Heart right ventricle (tissue), 16 donors: ENCODE measurements around the gene FOXD2. TPM values are rescaled to one million over a fixed set of nuclear protein-coding genes. Genes with fewer than 3 reads are reported as not detected.

Experiments used
- ATAC-seq, 8 donors: fragments of 200-7000 bp; cut with Tn5 transposase; one replicate each; pipeline ENCODE4 v1.9.1; 2020; ENCODE audit warnings: mild to moderate bottlenecking in 8 of 8, moderate library complexity in 8 of 8, moderate number of reproducible peaks in 1 of 8
- DNase-seq, 2 donors: peaks; one replicate each; pipeline ENCODE4 v3.0.0-alpha.2; 2020
- H3K27ac ChIP-seq, 10 donors: fragments of 200-600 bp; sonication (generic) in 2 of 10; one replicate each; pipeline versions ENCODE4 v1.5.0 to v1.8.0; 2020 to 2022; ENCODE audit warnings: mild to moderate bottlenecking in 3 of 10
- H3K27me3 ChIP-seq, 7 donors: fragments of 200-600 bp; one replicate each; pipeline ENCODE4 v1.8.0; 2021 to 2022; ENCODE audit warnings: mild to moderate bottlenecking in 2 of 7
- H3K36me3 ChIP-seq, 9 donors: fragments of 200-600 bp; sonication (generic) in 1 of 9; one replicate each; pipeline versions ENCODE4 v1.5.0 to v1.8.0; 2020 to 2022; ENCODE audit warnings: mild to moderate bottlenecking in 2 of 9
- H3K4me1 ChIP-seq, 9 donors: fragments of 200-600 bp; sonication (generic) in 1 of 9; one replicate each; pipeline versions ENCODE4 v1.5.0 to v1.8.0; 2020 to 2022; ENCODE audit warnings: mild to moderate bottlenecking in 4 of 9
- H3K4me3 ChIP-seq, 10 donors: fragments of 200-600 bp; sonication (generic) in 2 of 10; one replicate each; pipeline versions ENCODE4 v1.5.0 to v1.8.0; 2020 to 2022; ENCODE audit warnings: mild to moderate bottlenecking in 7 of 10, moderate library complexity in 2 of 10
- H3K9me3 ChIP-seq, 11 donors: fragments of 200-600 bp in 10 of 11; sonication (generic) in 2 of 11; one replicate each; pipeline versions ENCODE4 v1.5.0 to v1.8.0; 2013 to 2022; ENCODE audit warnings: mild to moderate bottlenecking in 2 of 11, control low read depth in 1 of 11, moderate library complexity in 1 of 11
- WGBS, 2 donors: extraction: QIAGEN DNeasy Blood & Tissue Kit; methylation state at CpG; one replicate each; pipeline ENCODE4 v1.1.7; 2013; ENCODE audit warnings: inconsistent platforms in 1 of 2; 5-methylcytosine and 5-hydroxymethylcytosine counted together
- intact Hi-C, 10 donors: fragments of 100-400 bp; cut with DNase I; formaldehyde crosslinking; loops; one replicate each; pipeline versions ENCODE4 v1.11.1 to v1.14.2; 2022
- polyA plus RNA-seq, 2 donors: library from polyadenylated mRNA; stranded (reverse); fragments of 200-250 nt; gene quantifications; one replicate each; pipeline ENCODE4 v1.2.3, GENCODE V29; 2013
- total RNA-seq, 10 donors: library from RNA; stranded (reverse); fragmentation: NEBNext Ultra II Directional in 3 of 10; extraction: Animal tissue kit (Norgen Biotek cat#: 25700) in 3 of 10; gene quantifications; one replicate each; pipeline versions ENCODE4 v1.2.1 to v1.2.4, GENCODE V29; 2021 to 2023
- TF ChIP-seq, protein P1 (sequence below), 9 donors: fragments of 200-600 bp; sonication (generic) in 2 of 9; IDR thresholded peaks; one replicate each; pipeline versions ENCODE4 v1.5.0 to v1.8.0; 2021 to 2022; ENCODE audit warnings: antibody characterized with exemption in 9 of 9, mild to moderate bottlenecking in 5 of 9, moderate library complexity in 1 of 9
- donor health status: Arrhythmogenic right ventricular cardiomyopathy.
- donor health status: ischemic (EF 13 %, LVEDD 7.1; RV severe dilation, severe dysfunction).
- donor health status: healthy with polysubstance abuse.
- donor health status: DM: no; HTN: yes; CAD: no.
- donor health status: DM: no; HTN: no; CAD: no.
- donor health status: ischemic (EF 25% LVEDD 6.9; RV normal size, moderate dysfunction).
- donor health status: ischemic (EF 25% LVEDD 5.7; RV mildly dilated, moderate dysfunction).
- donor health status: healthy.
- donor health status: DM: yes; HTN: yes; CAD: no.
- donor health status: Ischemic cardiomyopathy.
- donor health status: ischemic (EF 35%, LVEDD 5.7; RV mildly dilated, moderate dysfunction).
- donor health status: nonischemic (EF 11% LVEDD 7.7; RV severe dilation, severe dysfunction).
- donor health status: DM: yes; HTN: yes; CAD: no.
- donor health status: PGD.
- donor health status: ischemic (EF 29% LVEDD 5.4; RV normal size, mild dysfunction).
- donor health status: nonischemic (EF 23%, LVEDD 6.1; RV moderate dilation, normal function).

FOXD2 gene
- total and polyA plus RNA-seq, 12 donors = 0.01 to 0.14 (median 0.05) TPM; not detected in 7

DNA sequence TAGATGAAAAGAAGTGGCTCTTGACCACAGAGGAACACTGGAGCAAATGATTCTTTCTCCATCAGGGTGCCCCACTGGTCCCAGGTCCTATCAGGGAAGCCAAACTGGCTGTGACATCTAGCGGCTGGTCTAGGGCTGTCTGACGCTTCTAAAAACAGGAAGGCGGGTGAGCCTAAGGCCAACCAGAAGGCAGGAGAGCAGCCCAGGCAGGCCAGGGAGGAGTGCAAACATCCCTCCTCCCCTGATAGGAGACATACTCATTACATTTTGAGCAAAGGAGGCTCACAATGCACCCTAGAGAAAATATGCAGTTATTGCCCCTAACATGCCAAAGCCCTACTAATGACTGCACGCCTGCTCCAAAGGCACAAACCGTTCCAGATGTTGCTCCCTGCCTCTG is 32.1 kb upstream of the FOXD2 start:
- intact Hi-C loops = no loop called here
- DNase-seq = no peak
- Histone ChIP-seq H3K4me3 (no peak overlapping the region), H3K4me1 (peaks cover 0 to 8% (median 3%) of the 10 kb centered on the region in 9 donors), H3K9me3 (no peaks in the 10 kb centered on the region), H3K27me3 (peaks cover 0 to 40% (median 28%) of the 10 kb centered on the region in 7 donors), H3K36me3 (no peaks in the 10 kb centered on the region), H3K27ac (no peak overlapping the region)
- WGBS, 2 donors = 57 to 62% methylated on average over 5 of the region's 5 CpGs
- TF ChIP-seq, protein P1, sequence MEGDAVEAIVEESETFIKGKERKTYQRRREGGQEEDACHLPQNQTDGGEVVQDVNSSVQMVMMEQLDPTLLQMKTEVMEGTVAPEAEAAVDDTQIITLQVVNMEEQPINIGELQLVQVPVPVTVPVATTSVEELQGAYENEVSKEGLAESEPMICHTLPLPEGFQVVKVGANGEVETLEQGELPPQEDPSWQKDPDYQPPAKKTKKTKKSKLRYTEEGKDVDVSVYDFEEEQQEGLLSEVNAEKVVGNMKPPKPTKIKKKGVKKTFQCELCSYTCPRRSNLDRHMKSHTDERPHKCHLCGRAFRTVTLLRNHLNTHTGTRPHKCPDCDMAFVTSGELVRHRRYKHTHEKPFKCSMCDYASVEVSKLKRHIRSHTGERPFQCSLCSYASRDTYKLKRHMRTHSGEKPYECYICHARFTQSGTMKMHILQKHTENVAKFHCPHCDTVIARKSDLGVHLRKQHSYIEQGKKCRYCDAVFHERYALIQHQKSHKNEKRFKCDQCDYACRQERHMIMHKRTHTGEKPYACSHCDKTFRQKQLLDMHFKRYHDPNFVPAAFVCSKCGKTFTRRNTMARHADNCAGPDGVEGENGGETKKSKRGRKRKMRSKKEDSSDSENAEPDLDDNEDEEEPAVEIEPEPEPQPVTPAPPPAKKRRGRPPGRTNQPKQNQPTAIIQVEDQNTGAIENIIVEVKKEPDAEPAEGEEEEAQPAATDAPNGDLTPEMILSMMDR (IDR thresholded peaks at IDR 0.05) = no peak
- ATAC-seq = no peak

DNA sequence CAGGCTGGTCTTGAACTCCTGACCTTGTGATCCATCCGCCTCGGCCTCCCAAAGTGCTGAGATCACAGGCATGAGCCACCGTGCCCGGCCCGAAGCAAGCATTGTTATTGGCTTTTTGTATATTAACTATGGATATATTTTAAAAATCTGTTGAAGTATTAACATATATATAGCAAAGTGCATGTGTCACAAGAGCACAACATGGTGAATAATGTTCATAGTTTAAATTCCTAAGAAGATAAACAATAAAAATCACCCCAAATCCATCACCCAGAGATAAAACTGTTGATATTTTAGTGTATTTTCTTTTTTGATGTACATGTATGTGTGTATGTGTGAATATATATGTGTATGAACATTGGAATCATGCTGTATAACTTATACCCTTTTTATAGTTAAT is 30.9 kb upstream of the FOXD2 start:
- no peak for ATAC-seq
- Histone ChIP-seq H3K9me3 (no peaks in the 10 kb centered on the region), H3K36me3 (no peaks in the 10 kb centered on the region), H3K4me1 (peaks cover 0 to 8% (median 3%) of the 10 kb centered on the region in 9 donors), H3K4me3 (no peak overlapping the region), H3K27ac (no peak overlapping the region), H3K27me3 (peaks cover 0 to 31% (median 21%) of the 10 kb centered on the region in 7 donors)
- no peak for DNase-seq
- TF ChIP-seq, protein P1 (IDR thresholded peaks at IDR 0.05) = no peak
- intact Hi-C loops = no loop called here
- WGBS, 2 donors = 94 to 95% methylated on average over 5 of the region's 5 CpGs

DNA sequence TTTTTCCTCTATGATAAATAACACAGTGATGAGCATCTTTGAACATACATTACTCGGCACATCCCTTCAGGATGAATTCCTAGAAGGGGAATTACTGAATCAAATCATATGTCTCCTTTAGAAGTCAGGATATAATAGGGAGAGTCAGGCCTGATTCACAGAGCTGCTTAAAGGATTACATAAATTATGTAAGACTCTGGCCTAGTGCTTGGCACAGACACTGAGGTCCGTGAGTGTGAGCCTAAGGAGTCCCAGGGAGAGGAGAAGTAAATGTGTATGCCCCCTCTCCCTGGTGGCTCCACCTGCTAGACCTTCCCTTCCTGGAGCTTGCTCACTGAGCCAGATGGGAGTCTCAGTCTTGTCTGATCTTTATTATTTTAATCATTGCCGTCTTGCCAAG is 30.4 kb upstream of the FOXD2 start:
- H3K9me3 ChIP-seq = no peaks in the 10 kb centered on the region
- WGBS, 2 donors = 93 to 96% methylated on average over 3 of the region's 3 CpGs
- intact Hi-C loops = no loop called here
- peaks cover 0 to 25% (median 18%) of the 10 kb centered on the region in 7 donors for H3K27me3 ChIP-seq
- H3K4me3 ChIP-seq = no peak overlapping the region
- DNase-seq = no peak
- H3K4me1 ChIP-seq = peaks cover 0 to 8% (median 3%) of the 10 kb centered on the region in 9 donors
- no peak for ATAC-seq
- TF ChIP-seq, protein P1 (IDR thresholded peaks at IDR 0.05) = no peak
- H3K36me3 ChIP-seq = no peaks in the 10 kb centered on the region
- no peak overlapping the region for H3K27ac ChIP-seq

DNA sequence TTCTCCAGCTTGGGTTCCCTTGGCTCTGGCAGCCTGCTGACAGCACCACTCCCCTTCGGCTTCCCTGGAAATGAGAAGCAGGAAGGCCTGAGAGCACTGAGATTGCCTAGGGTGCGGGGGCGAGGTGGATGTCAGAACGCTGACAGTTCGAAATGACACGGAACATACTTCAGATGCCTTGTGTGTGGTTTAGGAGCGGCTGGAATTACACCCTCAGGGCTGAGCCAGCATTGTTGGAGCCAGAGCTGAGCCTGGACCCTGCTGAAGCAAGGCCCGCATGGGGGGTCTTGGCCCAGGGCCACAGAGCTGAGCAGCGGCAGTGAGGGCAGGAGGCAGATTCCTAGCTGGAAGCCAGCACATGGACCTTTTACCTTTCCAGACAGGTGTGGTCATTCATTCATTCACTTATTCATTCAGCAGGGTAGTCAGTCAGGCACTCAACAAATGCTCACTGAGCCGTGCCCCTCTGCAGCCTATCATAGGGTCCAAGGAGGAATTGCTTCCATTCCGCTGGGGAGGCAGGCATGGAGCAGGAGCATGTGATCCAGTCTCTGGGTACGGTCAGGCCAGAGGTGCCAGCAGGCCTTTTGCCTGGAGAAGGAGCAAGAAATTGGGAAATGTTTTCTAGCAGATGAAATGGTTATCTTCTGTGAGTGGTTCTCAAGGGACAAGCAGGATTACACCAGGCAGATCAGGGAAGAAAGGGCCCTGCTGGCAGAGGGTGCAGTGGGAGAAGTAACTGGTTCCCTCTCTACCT is 28.4 kb upstream of the FOXD2 start:
- H3K4me1 ChIP-seq = peaks cover 0 to 8% (median 3%) of the 10 kb centered on the region in 9 donors
- 34 to 44% methylated on average over 12 of the region's 12 CpGs for WGBS, 2 donors
- no peaks in the 10 kb centered on the region for H3K36me3 ChIP-seq
- peaks cover 0 to 30% (median 18%) of the 10 kb centered on the region in 7 donors for H3K27me3 ChIP-seq
- TF ChIP-seq, protein P1 (IDR thresholded peaks at IDR 0.05) = no peak
- H3K9me3 ChIP-seq = no peaks in the 10 kb centered on the region
- DNase-seq = peak in 1 of 2 donors; percentile 18
- no peak overlapping the region for H3K4me3 ChIP-seq
- ATAC-seq = peak in 7 of 8 donors; percentile 42 to 65 (median 56)
- intact Hi-C loops = loop anchor here in 1 of 10 donors (10.0 kb wide), 1 partner anchor 225 kb away; no protein-coding TSS in a partner anchor
- no peak overlapping the region for H3K27ac ChIP-seq
